Adipose tissue (tissue), 3 donors: ENCODE data around the gene DNMT3A. TPM values are rescaled to one million over a fixed set of nuclear protein-coding genes. Genes with fewer than 3 reads are reported as not detected.

ENCODE experiments used
- H3K27ac ChIP-seq: one replicate; pipeline ENCODE4 v1.5.1; 2013; ENCODE audit warnings: low read depth, low read length
- WGBS, 3 donors: extraction: QIAGEN DNeasy Blood & Tissue Kit; methylation state at CpG; one replicate each; pipeline ENCODE4 v1.1.7; 2013; 5-methylcytosine and 5-hydroxymethylcytosine counted together
- polyA plus RNA-seq, 3 donors: library from polyadenylated mRNA; stranded (reverse); fragments of 200-250 nt; gene quantifications; one replicate each; pipeline ENCODE4 v1.2.3, GENCODE V29; 2013
- donor health status: healthy with polysubstance abuse.
- donor health status: Bipolar disorder and iron deficiency.
- donor health status: healthy.

Gene DNMT3A
- polyA plus RNA-seq, 3 donors, result 4.2 to 9.7 (median 8.3) TPM

GRCh38 chr2:25300001-25300400, 41.7 kb downstream of the DNMT3A start:
- H3K27ac ChIP-seq, result no peak overlapping the region
- WGBS, 3 donors, result 87 to 93% (median 90%) methylated on average over 10 to 12 of the region's 12 CpGs

DNA sequence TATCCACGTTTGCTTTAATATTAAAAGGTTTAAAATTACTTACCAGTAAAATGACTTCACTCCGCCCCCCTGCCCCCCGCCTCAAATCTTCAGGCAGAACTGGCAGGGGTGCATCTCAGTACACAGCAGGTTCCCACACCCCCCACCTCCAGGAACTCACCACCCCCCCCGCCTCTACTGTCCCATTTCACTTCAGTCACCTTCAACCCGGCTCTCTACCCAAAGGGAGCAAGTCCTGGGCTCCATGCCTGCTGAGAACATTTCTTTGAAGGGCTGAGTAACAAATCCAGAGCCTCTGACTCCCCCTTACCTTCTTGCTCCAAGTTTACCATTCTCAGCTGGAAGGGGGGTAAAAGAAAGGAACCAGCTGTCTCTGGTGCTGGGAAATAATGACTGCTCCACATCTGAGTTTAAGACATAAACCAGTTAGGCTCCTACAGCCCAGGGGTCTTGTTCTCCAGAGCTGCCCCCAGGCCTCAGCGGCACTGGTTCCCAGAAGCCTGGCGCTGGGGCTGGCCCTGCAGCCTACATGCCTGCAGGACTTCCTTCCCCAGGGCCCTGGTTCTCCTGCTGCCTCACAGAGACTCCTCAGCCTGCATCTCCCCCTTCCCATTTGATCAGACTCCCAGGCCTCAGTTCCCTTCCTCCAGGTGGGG, 42.8 kb downstream of the DNMT3A start:
- WGBS, 3 donors, result 69 to 84% (median 81%) methylated on average over 7 of the region's 7 CpGs
- no peak overlapping the region for H3K27ac ChIP-seq

DNA sequence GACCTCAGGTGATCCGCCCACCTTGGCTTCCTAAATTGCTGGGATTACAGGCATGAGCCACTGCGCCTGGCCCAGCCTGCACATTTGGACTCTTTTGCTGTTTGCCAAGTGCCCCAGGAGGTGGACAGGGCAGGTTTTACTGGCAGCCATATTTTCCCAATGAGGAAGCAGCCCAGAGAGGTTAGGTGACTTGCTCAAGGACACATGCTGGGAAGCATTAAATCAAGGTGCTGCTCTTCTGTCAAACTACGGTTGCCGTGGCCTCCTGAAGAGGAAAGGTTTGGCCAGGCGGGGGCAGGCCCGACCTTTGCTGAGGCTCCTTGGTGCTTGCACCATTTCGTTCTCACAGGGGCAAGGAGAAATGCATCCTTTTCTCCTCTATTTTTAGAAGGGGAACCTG, 44.0 kb downstream of the DNMT3A start:
- WGBS, 3 donors, result 68 to 78% (median 71%) methylated on average over 7 of the region's 7 CpGs
- no peak overlapping the region for H3K27ac ChIP-seq

GRCh38 chr2:25295621-25296020, 46.1 kb downstream of the DNMT3A start:
- 78 to 81% (median 81%) methylated on average over 7 of the region's 7 CpGs for WGBS, 3 donors
- H3K27ac ChIP-seq, result no peak overlapping the region

DNA sequence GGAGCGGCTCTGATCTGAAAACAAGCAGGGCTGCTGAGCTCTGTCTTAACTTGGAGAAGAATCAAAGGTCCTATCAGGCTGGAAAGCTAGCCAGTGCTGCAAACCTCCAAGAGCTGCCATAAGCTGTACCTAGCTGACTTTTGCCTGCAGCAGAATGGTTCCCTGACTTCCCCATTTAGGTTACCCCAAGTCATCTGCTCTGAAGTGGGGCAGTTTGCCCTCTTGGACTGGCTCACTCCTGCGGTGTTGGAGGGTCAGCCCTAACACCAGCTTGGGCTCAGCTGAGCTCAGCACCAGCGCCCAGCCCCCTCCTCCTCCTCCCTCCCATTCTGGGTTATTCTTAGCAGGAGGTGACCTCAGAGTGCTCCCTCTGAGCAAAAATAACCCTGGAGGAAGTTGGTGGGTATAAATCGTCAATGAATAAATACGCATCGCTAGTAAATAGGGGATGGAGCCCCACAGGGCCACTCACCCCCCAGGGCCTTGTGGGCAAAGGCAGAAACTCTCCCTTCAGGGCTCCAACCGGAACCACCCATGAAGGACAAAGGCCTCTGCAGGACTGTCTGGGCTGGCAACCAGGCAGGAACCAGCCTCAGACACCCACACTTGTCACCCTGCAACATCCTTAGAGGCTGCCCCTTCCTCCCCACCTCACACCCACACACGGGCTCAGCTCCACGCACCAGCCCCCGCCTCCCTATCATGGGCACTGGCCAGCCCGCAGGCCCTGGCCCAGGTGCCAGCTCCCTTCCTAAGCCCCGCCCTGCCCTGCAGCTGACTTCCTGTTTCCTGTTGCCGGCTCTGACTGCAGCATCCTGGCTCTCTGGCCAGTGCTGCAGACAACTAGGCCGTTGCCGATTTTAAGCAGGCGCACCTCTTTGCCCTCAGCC, 46.9 kb downstream of the DNMT3A start:
- 10 to 48% (median 18%) methylated on average over 16 of the region's 16 CpGs for WGBS, 3 donors
- no peak overlapping the region for H3K27ac ChIP-seq

DNA sequence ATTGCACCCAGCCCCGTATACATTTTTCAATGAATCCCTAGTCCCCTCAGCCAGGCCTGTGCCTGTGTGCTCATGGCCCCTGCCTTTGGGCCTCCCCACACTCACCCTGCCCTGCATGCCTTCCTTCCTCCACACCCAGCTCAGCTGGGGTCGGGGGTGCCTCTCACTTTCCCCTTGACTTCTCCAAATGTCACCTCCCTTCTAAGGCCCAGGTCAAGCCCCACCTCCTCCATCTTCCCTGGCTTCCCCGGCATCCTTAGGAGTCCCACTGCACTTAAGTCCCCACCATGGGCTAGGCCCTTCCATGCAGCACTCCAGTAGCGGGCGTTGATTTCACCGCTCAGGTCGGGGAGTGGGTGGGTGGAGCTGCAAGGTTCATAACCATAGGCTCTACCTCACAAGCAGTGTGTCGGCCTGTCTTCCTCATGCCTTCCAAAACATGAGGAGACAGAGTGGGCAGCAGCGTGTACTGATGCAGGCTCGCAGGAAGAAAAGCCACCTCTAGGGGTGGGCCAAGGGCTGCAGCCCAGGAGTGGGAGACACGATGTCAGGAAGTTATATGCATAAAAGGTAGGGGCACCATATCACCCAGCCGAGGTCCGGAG, 47.7 kb downstream of the DNMT3A start:
- WGBS, 3 donors, result 50 to 86% (median 60%) methylated on average over 13 of the region's 13 CpGs
- H3K27ac ChIP-seq, result no peak overlapping the region

GRCh38 chr2:25293145-25293544, 48.6 kb downstream of the DNMT3A start:
- H3K27ac ChIP-seq, result no peak overlapping the region
- 58 to 65% (median 64%) methylated on average over 7 of the region's 7 CpGs for WGBS, 3 donors

GRCh38 chr2:25292408-25292807, 49.3 kb downstream of the DNMT3A start:
- 86 to 89% (median 86%) methylated on average over 4 of the region's 4 CpGs for WGBS, 3 donors
- no peak overlapping the region for H3K27ac ChIP-seq

- 41 to 71% (median 43%) methylated on average over 18 to 19 of the region's 19 CpGs for WGBS, 3 donors
Observed at GRCh38 chr2:25290811-25291495, 50.8 kb downstream of the DNMT3A start.

GRCh38 chr2:25286723-25287483, 54.8 kb downstream of the DNMT3A start:
- no peak overlapping the region for H3K27ac ChIP-seq

More at GRCh38 chr2:25290811-25291495, 50.8 kb downstream of the DNMT3A start:
- H3K27ac ChIP-seq, result no peak overlapping the region

DNA sequence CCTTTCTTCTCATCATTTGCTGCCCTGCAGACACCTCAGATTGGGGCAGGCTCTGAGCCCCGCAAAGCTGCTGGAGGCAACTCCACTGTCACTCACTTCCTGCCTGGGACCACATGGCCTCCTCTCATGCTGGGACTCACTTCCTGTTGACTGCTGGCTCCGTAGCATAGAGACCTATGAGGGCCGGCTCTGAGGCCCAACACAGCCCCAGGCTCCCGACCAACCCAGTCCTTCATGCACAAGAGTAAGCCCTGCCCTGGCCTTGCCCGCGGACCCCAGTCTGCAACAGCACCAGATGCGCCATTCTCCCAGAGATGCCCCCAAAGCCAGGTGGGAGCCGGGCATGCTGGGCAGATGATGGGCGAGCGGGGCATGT, 55.7 kb downstream of the DNMT3A start:
- 62 to 83% (median 71%) methylated on average over 10 of the region's 10 CpGs for WGBS, 3 donors
- H3K27ac ChIP-seq, result no peak overlapping the region

More at GRCh38 chr2:25286723-25287483, 54.8 kb downstream of the DNMT3A start:
- WGBS, 3 donors, result 86 to 90% (median 90%) methylated on average over 11 of the region's 11 CpGs

DNA sequence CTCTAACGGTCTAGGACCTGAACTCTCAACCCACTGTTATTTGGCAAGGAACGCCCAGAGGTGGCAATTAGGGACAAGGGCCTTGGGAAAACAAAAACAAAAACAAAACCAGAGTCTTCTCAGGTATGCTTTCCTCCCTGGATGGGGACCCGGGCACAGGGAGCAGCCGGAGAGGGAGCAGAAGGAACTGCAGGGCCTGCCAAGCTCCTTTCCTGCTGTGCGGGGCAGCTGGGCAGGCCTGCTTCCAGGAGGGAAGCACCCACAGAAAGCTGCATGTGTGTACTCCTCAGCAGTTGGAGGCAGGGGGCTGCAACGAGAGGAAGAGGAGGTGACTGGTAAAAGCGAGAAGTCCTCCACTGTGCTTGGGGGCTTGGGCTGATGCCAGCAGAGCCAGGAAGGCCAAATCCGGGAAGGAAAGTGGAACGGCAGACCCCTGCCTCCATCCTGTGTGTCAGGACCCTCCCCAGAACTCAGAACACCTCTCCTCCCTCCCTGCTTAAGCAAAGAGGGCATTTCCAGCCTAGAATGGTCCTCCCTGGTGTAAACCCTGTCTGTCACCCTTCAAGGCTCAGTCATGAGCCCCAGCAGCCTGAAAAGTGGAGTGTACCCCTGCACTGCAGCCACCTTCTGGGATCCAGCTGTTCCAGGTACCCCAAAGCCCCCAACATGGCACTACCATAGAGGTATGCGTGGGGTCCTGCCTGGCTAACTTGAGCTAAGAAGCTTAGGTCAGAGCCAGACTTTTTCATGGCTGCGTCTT, 56.3 kb downstream of the DNMT3A start:
- H3K27ac ChIP-seq, result no peak overlapping the region
- WGBS, 3 donors, result 54 to 84% (median 59%) methylated on average over 11 of the region's 11 CpGs

GRCh38 chr2:25284756-25285155, 57.0 kb downstream of the DNMT3A start:
- H3K27ac ChIP-seq, result no peak overlapping the region
- 84 to 95% (median 86%) methylated on average over 5 of the region's 5 CpGs for WGBS, 3 donors

- H3K27ac ChIP-seq, result no peak overlapping the region
- 91 to 99% (median 93%) methylated on average over 5 of the region's 5 CpGs for WGBS, 3 donors
Observed at GRCh38 chr2:25283921-25284320, 57.8 kb downstream of the DNMT3A start.

DNA sequence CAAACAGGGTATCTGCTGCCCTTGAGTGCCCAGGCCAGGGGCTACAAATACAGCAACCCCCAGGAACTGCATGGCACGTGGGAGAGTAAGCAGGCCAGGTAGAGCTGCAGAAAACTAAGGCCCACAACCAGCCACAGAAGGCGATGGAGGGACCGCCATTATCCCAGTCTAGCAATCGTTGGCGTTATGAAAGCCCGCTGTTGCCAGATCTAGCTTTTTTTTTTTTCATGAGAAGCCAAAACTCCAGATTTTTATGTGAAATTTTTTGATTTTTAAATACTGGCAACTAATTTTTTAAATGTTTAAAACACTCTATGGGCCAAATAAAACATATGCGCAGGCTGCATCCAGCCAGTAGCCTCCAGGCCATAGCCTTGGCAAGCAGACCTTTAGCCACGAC, 59.8 kb downstream of the DNMT3A start:
- 83 to 87% (median 87%) methylated on average over 8 of the region's 8 CpGs for WGBS, 3 donors
- no peak overlapping the region for H3K27ac ChIP-seq

- WGBS, 3 donors, result 61 to 74% (median 73%) methylated on average over 5 of the region's 5 CpGs
- H3K27ac ChIP-seq, result no peak overlapping the region
Observed at GRCh38 chr2:25281522-25281921, 60.2 kb downstream of the DNMT3A start.

DNA sequence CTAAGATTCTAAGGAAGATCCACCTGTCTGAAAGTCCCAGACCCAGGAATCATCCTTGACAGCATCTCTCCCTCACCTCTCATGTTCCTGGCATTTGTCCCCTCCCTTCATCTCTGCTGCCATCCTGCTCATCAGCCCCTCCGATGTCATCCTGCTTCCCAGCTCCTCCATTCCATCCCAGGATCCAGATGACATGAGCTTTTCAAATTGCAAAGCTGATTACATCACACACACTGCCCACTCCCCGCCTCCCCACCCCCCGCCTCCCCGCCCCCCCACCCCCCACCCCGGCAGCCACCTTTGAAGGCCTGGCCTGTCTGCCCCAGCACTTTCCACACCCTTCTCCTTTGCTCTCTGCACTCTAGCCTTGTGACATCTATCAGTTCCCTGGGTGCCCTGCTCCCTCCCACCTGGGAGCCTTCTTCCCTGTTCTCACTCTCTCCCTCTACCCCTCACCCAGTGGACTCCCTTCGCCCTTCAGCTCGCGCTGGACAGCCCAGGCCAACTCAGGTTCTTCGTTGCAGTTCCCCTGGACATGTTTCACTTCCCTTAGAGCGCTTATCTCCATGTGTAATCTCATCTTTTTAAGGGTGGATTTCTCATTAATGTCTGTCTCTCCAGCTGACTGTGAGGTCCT, 61.6 kb downstream of the DNMT3A start:
- WGBS, 3 donors, result 78 to 88% (median 80%) methylated on average over 10 of the region's 10 CpGs

More for the DNA sequence above, 61.6 kb downstream of the DNMT3A start:
- no peak overlapping the region for H3K27ac ChIP-seq
